ENCODE results near the gene ADAMTSL5. TPM values are rescaled to one million over a fixed set of nuclear protein-coding genes. Genes with fewer than 3 reads are reported as not detected.
A peak's percentile ranks its signal among the peaks of the same experiment; 100 is the strongest.

Gene ADAMTSL5
- total and polyA plus RNA-seq, 9 of the 15 experiments (the other 6 are each of a cell fraction or from before 2014, with no cell fraction given): 1.0 to 11.6 (median 4.1) TPM

- peak; percentile 87 to 97 (median 90) for DNase-seq (ENCODE audit: extremely low read depth in 1 of 4, low spot score in 3 of 4)
- no peaks in the 10 kb centered on the region for H3K9me1 ChIP-seq (ENCODE audit: control insufficient read depth, insufficient read depth, low read length)
- FAIRE-seq: peak; percentile 98
- H3K9ac ChIP-seq (ENCODE audit: insufficient read depth in 1 of 2, low read depth in 2 of 2, low read length in 2 of 2): peak within 1 kb of the TSS; percentile 86 to 95
- ChIA-PET CTCF (ENCODE audit: low intra/inter-chr PET ratio) (interaction anchor here (0.7 kb wide), 1 partner anchor 806 kb away, joined by 3 read pairs; no protein-coding TSS in a partner anchor), POLR2A (no interaction called here)
- no peaks in the 10 kb centered on the region for H3K27me3 ChIP-seq (ENCODE audit: control insufficient read depth in 2 of 2, insufficient read depth in 2 of 2, low read length in 2 of 2)
- peaks cover 39% of the 10 kb centered on the region for H3K79me2 ChIP-seq (ENCODE audit: control insufficient read depth, insufficient read depth, low read length)
- H3K4me2 ChIP-seq (ENCODE audit: insufficient read depth, low read length): peak within 1 kb of the TSS; percentile 85
- H2AFZ ChIP-seq (ENCODE audit: low read depth, low read length): peak within 1 kb of the TSS; percentile 95
- peak; percentile 92 for ATAC-seq
- under 1% methylated on average over 33 of the region's 71 CpGs for WGBS (ENCODE audit: insufficient coverage, low coverage, missing lambda C conversion rate)
- intact Hi-C loops (cut with micrococcal nuclease): loop anchor here (2.0 kb wide), 1 partner anchor 34 kb away; the partner anchor contains the start of gene ADAMTSL5
- peak within 1 kb of the TSS; percentile 94 for H3K27ac ChIP-seq (ENCODE audit: extremely low read depth, low read depth, low read length)
- TSS peak; percentile 83 for BruUV-seq (replicated peaks)
- in situ Hi-C loops (cut with MboI): no loop called here
- H3K9me3 ChIP-seq (replicated peaks; ENCODE audit: control insufficient read depth, insufficient read depth, low read depth, low read length): no peaks in the 10 kb centered on the region; the same call in 1 of the 2 replicates
- peak within 1 kb of the TSS; percentile 97 for H3K4me3 ChIP-seq
- H4K20me1 ChIP-seq (replicated peaks; ENCODE audit: control insufficient read depth, insufficient read depth, low read length): 0 out of 2 replicates have a peak, but pooled peaks cover 4% of the 10 kb centered on the region
- H3K4me1 ChIP-seq (replicated peaks in 1 of 2; ENCODE audit: control insufficient read depth in 2 of 2, insufficient read depth in 2 of 2, low read length in 2 of 2): peaks cover 5 to 77% of the 10 kb centered on the region in 2 experiments; a peak in 4 of 5 replicates
- peaks cover 33% of the 10 kb centered on the region; the same call in 2 of the 3 replicates for H3K36me3 ChIP-seq (ENCODE audit: control insufficient read depth, insufficient read depth, low read length)
- no peak for TF ChIP-seq POLR3G (IDR thresholded peaks at IDR 0.05; ENCODE audit: extremely low read depth, insufficient read length, insufficient replicate concordance)
- TF ChIP-seq DPF2 (IDR thresholded peaks at IDR 0.05): peak; percentile 71
- TF ChIP-seq ZNF124 (CRISPR knock-in tag; IDR thresholded peaks at IDR 0.05): no peak
- TF ChIP-seq ARID1B (IDR thresholded peaks at IDR 0.05): peak; percentile 59; the same call in 1 of the 2 replicates
- TF ChIP-seq FOSL1 (tag; conservative IDR thresholded peaks at IDR 0.05): 0 out of 2 replicates have a peak, but pooled peaks have one; percentile 38
- no peak for TF ChIP-seq ZNF3 (CRISPR knock-in tag; IDR thresholded peaks at IDR 0.05)
- 0 out of 2 replicates have a peak, but pooled peaks have one; percentile 42 for TF ChIP-seq ZNF592 (IDR thresholded peaks at IDR 0.05)
- TF ChIP-seq TBL1XR1 (IDR thresholded peaks at IDR 0.05; ENCODE audit: low read length in 2 of 2): 0 out of 4 replicates have a peak, but pooled peaks of 1 of the 2 experiments have one; percentile 32
- TF ChIP-seq CTCF (IDR thresholded peaks at IDR 0.05 in 2 of 3, conservative IDR thresholded peaks at IDR 0.05 in 1 of 3; ENCODE audit: insufficient read depth in 2 of 3, low read depth in 1 of 3, low read length in 3 of 3): 0 out of 6 replicates have a peak, but pooled peaks of 1 of the 3 experiments have one; percentile 0
These were observed 33.7 kb downstream of the ADAMTSL5 start, which contains the start of gene C19orf25 for GRCh38 chr19:1478934-1479707. Gene C19orf25, minus strand, starts transcription at chr19:1479215. Its CDS starts 312 bp downstream, at chr19:1478903.
